ENCODE results near the gene ZNF25. TPM values are rescaled to one million over a fixed set of nuclear protein-coding genes. Genes with fewer than 3 reads are reported as not detected.
A peak's percentile ranks its signal among the peaks of the same experiment; 100 is the strongest.

The ZNF25 gene
- total RNA-seq, 6 experiments from 2014 or later, result 1.1 to 3.1 (median 2.6) TPM

- intact Hi-C loops (cut with DNase I), result loop anchor here in 1 of 2 donors (5.0 kb wide), 1 partner anchor 117 kb away; the partner anchor contains the start of gene ZNF37A
- no peak for TF ChIP-seq POLR2A (IDR thresholded peaks at IDR 0.05)
- no peak for TF ChIP-seq CTCF (IDR thresholded peaks at IDR 0.05)
- peaks cover 0 to 1% (median 0%) of the 10 kb centered on the region in 4 donors for H3K36me3 ChIP-seq
- peak overlapping the region; percentile 82 to 91 (median 86) for H3K4me3 ChIP-seq
- no peaks in the 10 kb centered on the region for H3K27me3 ChIP-seq
- 24% methylated on average over 5 of the region's 5 CpGs for WGBS (ENCODE audit: insufficient coverage, low coverage, low lambda C conversion rate, missing lambda C conversion rate)
- no peaks in the 10 kb centered on the region for H3K9me3 ChIP-seq
- DNase-seq (no peak), ATAC-seq (no peak)
- H3K4me1 ChIP-seq, result no peaks in the 10 kb centered on the region
- peak overlapping the region; percentile 92 to 98 (median 96) for H3K27ac ChIP-seq
Observed at GRCh38 chr10:37975401-37975991, 951 bp downstream of the ZNF25 start.

DNA sequence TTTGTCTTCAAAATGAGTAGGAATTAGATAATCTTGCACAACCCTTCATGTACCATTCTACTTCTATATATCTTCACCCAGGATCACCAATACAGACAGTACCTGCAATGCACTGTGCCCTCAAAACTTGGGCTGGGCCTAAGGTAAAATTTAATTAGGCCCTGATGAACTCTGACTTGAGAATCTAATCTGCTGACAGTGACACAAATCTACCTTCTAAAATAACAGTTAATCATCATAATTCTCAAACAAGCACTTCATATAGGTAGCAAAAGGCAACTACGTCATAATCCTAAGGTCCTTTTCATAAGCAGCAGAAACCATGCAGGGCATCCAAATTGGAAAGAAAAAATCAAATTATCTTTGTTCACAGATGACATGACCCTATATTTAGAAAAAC lies 4.1 kb downstream of the ZNF25 start:
- TF ChIP-seq POLR2A (IDR thresholded peaks at IDR 0.05), result no peak
- TF ChIP-seq CTCF (IDR thresholded peaks at IDR 0.05), result no peak
- Histone ChIP-seq H3K36me3 (peaks cover 0 to 3% (median 1%) of the 10 kb centered on the region in 4 donors), H3K4me3 (no peak overlapping the region), H3K9me3 (no peaks in the 10 kb centered on the region), H3K27ac (no peak overlapping the region), H3K4me1 (no peaks in the 10 kb centered on the region), H3K27me3 (no peaks in the 10 kb centered on the region)
- intact Hi-C loops (cut with DNase I), result no loop called here
- no peak for ATAC-seq
- no peak for DNase-seq
- 92% methylated on average over 1 of the region's 1 CpG for WGBS (ENCODE audit: insufficient coverage, low coverage, low lambda C conversion rate, missing lambda C conversion rate)

DNA sequence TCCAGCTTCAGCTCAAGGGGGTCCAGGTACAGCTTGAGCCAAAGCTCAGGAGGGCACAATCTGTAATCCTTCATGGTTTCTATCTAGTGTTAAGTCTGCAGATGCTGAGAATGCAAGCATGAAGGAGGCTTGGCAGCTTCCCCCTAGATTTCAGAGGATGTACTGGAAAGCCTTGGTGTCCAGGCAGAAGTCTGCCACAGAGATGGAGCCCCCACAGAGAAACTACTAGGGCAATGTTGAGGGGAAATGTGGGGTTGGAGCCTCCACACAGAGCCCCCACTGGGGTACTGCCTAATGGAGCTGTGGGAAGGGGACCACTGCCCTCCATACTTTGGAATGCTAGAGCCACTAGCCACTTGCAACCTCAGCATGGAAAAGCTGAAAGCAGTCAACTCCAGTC lies 11.4 kb downstream of the ZNF25 start:
- Histone ChIP-seq H3K4me1 (no peaks in the 10 kb centered on the region), H3K36me3 (peaks cover 0 to 2% (median 0%) of the 10 kb centered on the region in 4 donors), H3K4me3 (no peak overlapping the region), H3K9me3 (peaks cover 0 to 4% (median 0%) of the 10 kb centered on the region in 4 donors), H3K27me3 (no peaks in the 10 kb centered on the region), H3K27ac (no peak overlapping the region)
- intact Hi-C loops (cut with DNase I), result no loop called here
- DNase-seq (no peak), ATAC-seq (no peak)
- TF ChIP-seq CTCF (IDR thresholded peaks at IDR 0.05), result no peak
- no peak for TF ChIP-seq POLR2A (IDR thresholded peaks at IDR 0.05)

GRCh38 chr10:37960591-37961137 lies 15.8 kb downstream of the ZNF25 start:
- H3K4me1 ChIP-seq, result no peaks in the 10 kb centered on the region
- no peaks in the 10 kb centered on the region for H3K27me3 ChIP-seq
- no peak overlapping the region for H3K27ac ChIP-seq
- ATAC-seq, result no peak
- WGBS (ENCODE audit: insufficient coverage, low coverage, low lambda C conversion rate, missing lambda C conversion rate), result 81% methylated on average over 2 of the region's 2 CpGs
- TF ChIP-seq POLR2A (IDR thresholded peaks at IDR 0.05) (no peak), CTCF (IDR thresholded peaks at IDR 0.05) (no peak)
- no peak for DNase-seq
- intact Hi-C loops (cut with DNase I), result no loop called here
- no peak overlapping the region for H3K4me3 ChIP-seq
- H3K9me3 ChIP-seq, result peaks cover 0 to 4% (median 0%) of the 10 kb centered on the region in 4 donors
- H3K36me3 ChIP-seq, result peaks cover 0 to 10% (median 3%) of the 10 kb centered on the region in 4 donors

All from right lobe of liver (tissue), 6 donors.